Astrocyte of the cerebellum (primary cell): ENCODE measurements around the gene PRCP.

ENCODE experiments used
- DNase-seq: peaks from one replicate; pipeline ENCODE4 v3.0.0-alpha.2; 2011; ENCODE audit warnings: low read depth
- H3K4me3 ChIP-seq: 2 replicates; pipeline ENCODE4 v1.5.1; 2011; ENCODE audit warnings: mild to moderate bottlenecking, low read depth, low read length, moderate library complexity
- in situ Hi-C: cut with HindIII; loops from 2 replicates; pipeline ENCODE4 v1.10.0; 2017; ENCODE audit warnings: low sequenced_read_pairs
- TF ChIP-seq, protein P1 (sequence below): IDR thresholded peaks from 2 replicates; pipeline ENCODE4 v1.5.1; 2012; ENCODE audit warnings: low read length, low read depth, moderate library complexity, mild to moderate bottlenecking; ENCODE audit errors: missing control alignments

PRCP gene

GRCh38 chr11:82843057-82843795, 57.0 kb downstream of the PRCP start:
- TF ChIP-seq, protein P1, sequence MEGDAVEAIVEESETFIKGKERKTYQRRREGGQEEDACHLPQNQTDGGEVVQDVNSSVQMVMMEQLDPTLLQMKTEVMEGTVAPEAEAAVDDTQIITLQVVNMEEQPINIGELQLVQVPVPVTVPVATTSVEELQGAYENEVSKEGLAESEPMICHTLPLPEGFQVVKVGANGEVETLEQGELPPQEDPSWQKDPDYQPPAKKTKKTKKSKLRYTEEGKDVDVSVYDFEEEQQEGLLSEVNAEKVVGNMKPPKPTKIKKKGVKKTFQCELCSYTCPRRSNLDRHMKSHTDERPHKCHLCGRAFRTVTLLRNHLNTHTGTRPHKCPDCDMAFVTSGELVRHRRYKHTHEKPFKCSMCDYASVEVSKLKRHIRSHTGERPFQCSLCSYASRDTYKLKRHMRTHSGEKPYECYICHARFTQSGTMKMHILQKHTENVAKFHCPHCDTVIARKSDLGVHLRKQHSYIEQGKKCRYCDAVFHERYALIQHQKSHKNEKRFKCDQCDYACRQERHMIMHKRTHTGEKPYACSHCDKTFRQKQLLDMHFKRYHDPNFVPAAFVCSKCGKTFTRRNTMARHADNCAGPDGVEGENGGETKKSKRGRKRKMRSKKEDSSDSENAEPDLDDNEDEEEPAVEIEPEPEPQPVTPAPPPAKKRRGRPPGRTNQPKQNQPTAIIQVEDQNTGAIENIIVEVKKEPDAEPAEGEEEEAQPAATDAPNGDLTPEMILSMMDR, result no peak
- DNase-seq, result no peak
- H3K4me3 ChIP-seq, result no peak overlapping the region
- in situ Hi-C loops, result no loop called here

DNA sequence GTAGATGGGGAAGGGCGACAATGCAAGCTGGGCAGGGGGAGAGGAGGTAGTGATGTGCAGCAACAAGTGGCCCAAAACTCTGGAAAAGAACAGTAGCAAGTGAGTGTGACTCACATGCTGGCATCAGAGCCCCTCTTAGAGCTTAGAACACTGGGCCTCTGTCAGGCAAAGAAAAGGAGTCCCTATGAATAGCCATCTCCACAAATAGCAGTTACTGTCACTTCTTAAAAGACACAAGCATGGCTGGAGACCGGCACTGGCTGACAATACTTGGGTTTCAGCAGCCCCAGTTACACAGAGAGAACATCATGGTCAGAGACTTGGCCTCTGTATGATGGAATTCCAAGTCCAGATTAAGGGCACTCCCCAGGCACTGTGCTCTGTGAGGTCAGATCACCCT, 58.2 kb downstream of the PRCP start:
- H3K4me3 ChIP-seq, result no peak overlapping the region
- no peak for DNase-seq
- in situ Hi-C loops, result no loop called here
- TF ChIP-seq, protein P1, result no peak

GRCh38 chr11:82837650-82838049, 62.6 kb downstream of the PRCP start:
- in situ Hi-C loops, result no loop called here
- H3K4me3 ChIP-seq, result no peak overlapping the region
- TF ChIP-seq, protein P1, result no peak
- DNase-seq, result no peak

- H3K4me3 ChIP-seq, result no peak overlapping the region
- in situ Hi-C loops, result no loop called here
- TF ChIP-seq, protein P1, result no peak
- no peak for DNase-seq
Measured at GRCh38 chr11:82832983-82833382, 67.2 kb downstream of the PRCP start.

DNA sequence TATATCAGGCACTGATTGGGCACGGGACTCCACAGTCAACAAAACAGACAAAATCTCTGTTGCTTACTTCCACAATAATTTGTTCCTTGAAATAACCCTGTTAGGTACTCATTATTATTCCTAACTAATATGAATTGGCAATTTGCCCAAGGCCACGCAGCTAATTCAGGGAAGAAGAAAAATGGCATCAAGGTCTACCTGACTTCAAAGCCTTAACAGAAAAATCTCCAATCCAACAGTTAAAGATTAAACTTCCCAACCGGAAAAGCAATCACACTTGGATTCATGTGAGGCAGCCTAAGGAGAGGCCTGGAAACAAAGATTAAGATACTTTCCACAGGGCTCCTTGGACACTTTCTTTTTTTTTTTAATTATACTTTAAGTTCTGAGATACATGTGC, 68.9 kb downstream of the PRCP start:
- DNase-seq, result no peak
- TF ChIP-seq, protein P1, result no peak
- H3K4me3 ChIP-seq, result no peak overlapping the region
- in situ Hi-C loops, result no loop called here

DNA sequence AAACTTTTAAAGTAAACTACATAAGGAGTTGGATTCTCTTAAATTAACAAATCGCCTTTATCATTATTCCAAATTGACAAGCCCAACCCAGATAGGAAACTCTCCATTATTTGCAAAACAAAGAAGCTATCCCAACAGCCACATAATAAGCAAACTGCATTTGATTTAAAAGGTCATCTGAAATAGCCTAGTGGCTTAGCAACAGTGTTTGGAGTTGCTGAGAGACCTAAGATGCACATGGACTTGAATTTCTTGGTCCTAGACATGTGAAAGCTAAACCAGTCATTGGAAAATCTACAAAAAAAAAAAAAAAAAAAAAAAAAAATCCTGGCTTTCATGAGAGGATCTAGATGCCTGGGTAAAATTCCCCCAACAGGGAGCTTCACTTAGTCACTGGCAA, 69.5 kb downstream of the PRCP start:
- H3K4me3 ChIP-seq, result no peak overlapping the region
- TF ChIP-seq, protein P1, result no peak
- DNase-seq, result no peak
- in situ Hi-C loops, result no loop called here
